ENCODE results near the gene MAGI2. TPM values are rescaled to one million over a fixed set of nuclear protein-coding genes. Genes with fewer than 3 reads are reported as not detected.

MAGI2 gene
- total and polyA plus RNA-seq, 8 donors = 1.3 to 4.0 (median 2.0) TPM

DNA sequence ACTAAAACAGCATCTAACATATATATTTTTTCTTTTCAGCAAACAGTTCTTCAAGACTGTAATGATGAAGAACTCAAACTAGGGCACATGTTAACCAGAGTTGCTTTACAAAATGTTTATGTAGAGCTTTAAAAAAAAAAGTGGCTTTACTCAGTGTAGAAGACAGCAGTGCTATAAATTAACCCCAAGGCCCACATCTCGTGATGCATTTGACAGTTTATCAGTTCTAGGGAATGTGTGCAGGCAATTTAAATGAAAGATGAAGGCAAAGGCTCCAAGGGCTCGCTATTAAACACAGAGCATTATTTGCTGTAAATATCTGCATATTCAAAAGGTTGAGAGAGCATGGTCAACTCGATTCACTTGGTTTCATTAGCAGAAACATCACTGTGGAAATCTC lies 558.1 kb downstream of the MAGI2 start:
- H3K27ac ChIP-seq = no peak overlapping the region
- no peaks in the 10 kb centered on the region for H3K27me3 ChIP-seq
- H3K36me3 ChIP-seq = no peaks in the 10 kb centered on the region
- no peak for ATAC-seq
- 41 to 50% methylated on average over 3 of the region's 3 CpGs for WGBS, 2 donors
- no peak for DNase-seq
- no peak for TF ChIP-seq CTCF (IDR thresholded peaks at IDR 0.05)
- no peaks in the 10 kb centered on the region for H3K4me1 ChIP-seq
- intact Hi-C loops (cut with DNase I) = no loop called here
- FAIRE-seq = no peak
- no peak overlapping the region for H3K4me3 ChIP-seq
- H3K9me3 ChIP-seq = no peaks in the 10 kb centered on the region

DNA sequence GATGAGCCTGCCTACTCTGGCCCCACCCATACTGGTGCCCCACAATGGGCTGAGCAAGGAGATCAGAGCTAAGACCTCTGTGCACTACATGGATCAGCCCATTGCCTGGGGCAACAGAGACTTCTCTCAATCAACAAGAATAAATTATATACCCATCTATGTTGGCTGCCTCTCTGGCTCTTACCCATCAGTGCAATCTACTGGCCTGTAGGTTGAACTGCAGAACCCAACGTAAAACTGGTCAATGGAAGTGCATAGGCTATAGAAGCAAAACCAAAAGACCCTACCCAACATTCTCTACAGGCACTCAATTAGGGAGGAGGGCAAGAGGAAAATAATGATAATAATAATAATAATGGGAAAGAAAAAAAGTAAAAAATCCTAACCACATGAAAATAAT lies 574.3 kb downstream of the MAGI2 start:
- ATAC-seq (no peak), DNase-seq (no peak), FAIRE-seq (no peak)
- Histone ChIP-seq H3K4me3 (no peak overlapping the region), H3K9me3 (no peaks in the 10 kb centered on the region), H3K36me3 (no peaks in the 10 kb centered on the region), H3K27me3 (no peaks in the 10 kb centered on the region), H3K27ac (no peak overlapping the region), H3K4me1 (no peaks in the 10 kb centered on the region)
- TF ChIP-seq CTCF (IDR thresholded peaks at IDR 0.05) = no peak
- intact Hi-C loops (cut with DNase I) = no loop called here
- 55 to 70% methylated on average over 1 of the region's 1 CpG for WGBS, 2 donors

- no peak for TF ChIP-seq CTCF (IDR thresholded peaks at IDR 0.05)
- FAIRE-seq (no peak), DNase-seq (no peak), ATAC-seq (no peak)
- no peaks in the 10 kb centered on the region for H3K36me3 ChIP-seq
- intact Hi-C loops (cut with DNase I) = no loop called here
- H3K27me3 ChIP-seq = no peaks in the 10 kb centered on the region
- no peaks in the 10 kb centered on the region for H3K9me3 ChIP-seq
- 67% methylated on average over 5 of the region's 5 CpGs for WGBS, 2 donors
- no peak overlapping the region for H3K4me3 ChIP-seq
- no peak overlapping the region for H3K27ac ChIP-seq
- H3K4me1 ChIP-seq = no peaks in the 10 kb centered on the region
Observed at GRCh38 chr7:78873117-78873516, 580.4 kb downstream of the MAGI2 start.

DNA sequence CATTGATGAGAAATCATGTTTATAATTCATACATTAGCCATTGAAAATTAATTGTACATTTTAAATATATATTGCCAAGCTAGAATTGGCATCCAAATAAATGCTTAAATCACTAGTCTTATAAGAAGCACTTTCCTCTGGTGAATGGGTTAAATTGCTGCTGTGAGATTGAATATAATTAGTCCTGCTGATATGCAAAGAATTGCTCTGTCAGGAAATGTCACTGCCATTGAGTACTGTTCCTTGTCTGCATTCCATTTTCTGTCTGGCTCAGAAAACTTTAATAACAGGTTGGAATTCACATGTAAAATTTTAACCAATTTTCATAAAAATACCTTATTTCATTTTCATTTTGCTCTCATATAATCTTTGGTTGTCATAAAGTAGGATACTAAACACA lies 589.1 kb downstream of the MAGI2 start:
- H3K4me3 ChIP-seq = no peak overlapping the region
- FAIRE-seq = no peak
- no peak for TF ChIP-seq CTCF (IDR thresholded peaks at IDR 0.05)
- intact Hi-C loops (cut with DNase I) = no loop called here
- no peak for ATAC-seq
- H3K9me3 ChIP-seq = no peaks in the 10 kb centered on the region
- H3K27ac ChIP-seq = no peak overlapping the region
- H3K4me1 ChIP-seq = no peaks in the 10 kb centered on the region
- no peaks in the 10 kb centered on the region for H3K27me3 ChIP-seq
- no peak for DNase-seq
- H3K36me3 ChIP-seq = no peaks in the 10 kb centered on the region

- WGBS, 2 donors = 53 to 65% methylated on average over 1 of the region's 1 CpG
- Histone ChIP-seq H3K27me3 (no peaks in the 10 kb centered on the region), H3K4me1 (no peaks in the 10 kb centered on the region), H3K4me3 (no peak overlapping the region), H3K27ac (no peak overlapping the region), H3K36me3 (no peaks in the 10 kb centered on the region), H3K9me3 (no peaks in the 10 kb centered on the region)
- no peak for TF ChIP-seq CTCF (IDR thresholded peaks at IDR 0.05)
- FAIRE-seq (no peak), ATAC-seq (no peak), DNase-seq (no peak)
- intact Hi-C loops (cut with DNase I) = no loop called here
Observed at GRCh38 chr7:78863281-78863680, 590.2 kb downstream of the MAGI2 start.

Measured in pancreas (tissue), 10 donors.